Heart right ventricle (tissue), 16 donors: Measurements from ENCODE around the gene IKZF3. TPM values are rescaled to one million over a fixed set of nuclear protein-coding genes. Genes with fewer than 3 reads are reported as not detected.
A peak's percentile ranks its signal among the peaks of the same experiment; 100 is the strongest.

Source experiments
- ATAC-seq, 8 donors: fragments of 200-7000 bp; cut with Tn5 transposase; one replicate each; pipeline ENCODE4 v1.9.1; 2020; ENCODE audit warnings: mild to moderate bottlenecking in 8 of 8, moderate library complexity in 8 of 8, moderate number of reproducible peaks in 1 of 8
- DNase-seq, 2 donors: peaks; one replicate each; pipeline ENCODE4 v3.0.0-alpha.2; 2020
- H3K27ac ChIP-seq, 10 donors: fragments of 200-600 bp; sonication (generic) in 2 of 10; one replicate each; pipeline versions ENCODE4 v1.5.0 to v1.8.0; 2020 to 2022; ENCODE audit warnings: mild to moderate bottlenecking in 3 of 10
- H3K27me3 ChIP-seq, 7 donors: fragments of 200-600 bp; one replicate each; pipeline ENCODE4 v1.8.0; 2021 to 2022; ENCODE audit warnings: mild to moderate bottlenecking in 2 of 7
- H3K36me3 ChIP-seq, 9 donors: fragments of 200-600 bp; sonication (generic) in 1 of 9; one replicate each; pipeline versions ENCODE4 v1.5.0 to v1.8.0; 2020 to 2022; ENCODE audit warnings: mild to moderate bottlenecking in 2 of 9
- H3K4me1 ChIP-seq, 9 donors: fragments of 200-600 bp; sonication (generic) in 1 of 9; one replicate each; pipeline versions ENCODE4 v1.5.0 to v1.8.0; 2020 to 2022; ENCODE audit warnings: mild to moderate bottlenecking in 4 of 9
- H3K4me3 ChIP-seq, 10 donors: fragments of 200-600 bp; sonication (generic) in 2 of 10; one replicate each; pipeline versions ENCODE4 v1.5.0 to v1.8.0; 2020 to 2022; ENCODE audit warnings: mild to moderate bottlenecking in 7 of 10, moderate library complexity in 2 of 10
- H3K9me3 ChIP-seq, 11 donors: fragments of 200-600 bp in 10 of 11; sonication (generic) in 2 of 11; one replicate each; pipeline versions ENCODE4 v1.5.0 to v1.8.0; 2013 to 2022; ENCODE audit warnings: mild to moderate bottlenecking in 2 of 11, control low read depth in 1 of 11, moderate library complexity in 1 of 11
- WGBS, 2 donors: extraction: QIAGEN DNeasy Blood & Tissue Kit; methylation state at CpG; one replicate each; pipeline ENCODE4 v1.1.7; 2013; ENCODE audit warnings: inconsistent platforms in 1 of 2; 5-methylcytosine and 5-hydroxymethylcytosine counted together
- intact Hi-C, 10 donors: fragments of 100-400 bp; cut with DNase I; formaldehyde crosslinking; loops; one replicate each; pipeline versions ENCODE4 v1.11.1 to v1.14.2; 2022
- polyA plus RNA-seq, 2 donors: library from polyadenylated mRNA; stranded (reverse); fragments of 200-250 nt; gene quantifications; one replicate each; pipeline ENCODE4 v1.2.3, GENCODE V29; 2013
- total RNA-seq, 10 donors: library from RNA; stranded (reverse); fragmentation: NEBNext Ultra II Directional in 3 of 10; extraction: Animal tissue kit (Norgen Biotek cat#: 25700) in 3 of 10; gene quantifications; one replicate each; pipeline versions ENCODE4 v1.2.1 to v1.2.4, GENCODE V29; 2021 to 2023
- TF ChIP-seq, protein P1 (sequence below), 9 donors: fragments of 200-600 bp; sonication (generic) in 2 of 9; IDR thresholded peaks; one replicate each; pipeline versions ENCODE4 v1.5.0 to v1.8.0; 2021 to 2022; ENCODE audit warnings: antibody characterized with exemption in 9 of 9, mild to moderate bottlenecking in 5 of 9, moderate library complexity in 1 of 9
- donor health status: Arrhythmogenic right ventricular cardiomyopathy.
- donor health status: ischemic (EF 13 %, LVEDD 7.1; RV severe dilation, severe dysfunction).
- donor health status: healthy with polysubstance abuse.
- donor health status: DM: no; HTN: yes; CAD: no.
- donor health status: DM: no; HTN: no; CAD: no.
- donor health status: ischemic (EF 25% LVEDD 6.9; RV normal size, moderate dysfunction).
- donor health status: ischemic (EF 25% LVEDD 5.7; RV mildly dilated, moderate dysfunction).
- donor health status: healthy.
- donor health status: DM: yes; HTN: yes; CAD: no.
- donor health status: Ischemic cardiomyopathy.
- donor health status: ischemic (EF 35%, LVEDD 5.7; RV mildly dilated, moderate dysfunction).
- donor health status: nonischemic (EF 11% LVEDD 7.7; RV severe dilation, severe dysfunction).
- donor health status: DM: yes; HTN: yes; CAD: no.
- donor health status: PGD.
- donor health status: ischemic (EF 29% LVEDD 5.4; RV normal size, mild dysfunction).
- donor health status: nonischemic (EF 23%, LVEDD 6.1; RV moderate dilation, normal function).

The IKZF3 gene
- total and polyA plus RNA-seq, 12 donors: 0.06 to 5.0 (median 0.26) TPM

DNA sequence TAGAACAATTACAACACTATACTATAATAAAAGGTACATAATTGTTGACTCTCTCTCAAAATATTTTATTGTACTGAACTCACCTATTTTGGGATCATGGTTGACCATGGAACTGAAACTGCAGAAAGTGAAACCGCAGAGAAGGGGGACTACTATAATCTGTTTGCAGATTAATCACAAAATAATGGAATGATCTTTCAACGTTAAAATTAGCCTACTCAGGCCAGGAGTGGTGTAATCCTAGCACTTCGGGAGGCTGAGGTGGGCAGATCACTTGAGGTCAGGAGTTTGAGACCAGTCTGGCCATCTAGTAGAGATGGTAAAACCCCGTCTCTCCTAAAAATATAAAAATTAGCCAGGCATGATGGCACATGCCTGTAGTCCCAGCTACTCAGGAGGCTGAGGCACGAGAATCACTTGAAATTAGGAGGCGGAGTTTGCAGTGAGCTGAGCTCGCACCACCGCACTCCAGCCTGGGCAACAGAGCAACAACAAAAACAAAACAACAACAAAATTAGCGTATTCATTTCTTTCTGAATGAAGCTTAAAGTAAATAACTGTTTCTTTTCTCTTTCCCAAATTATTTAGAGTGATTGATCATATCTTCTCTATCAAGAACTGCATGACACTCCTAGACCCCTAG lies 45.6 kb downstream of the IKZF3 start:
- DNase-seq (no peak), ATAC-seq (no peak)
- Histone ChIP-seq H3K27ac (peak overlapping the region in 1 of 10 donors; percentile 58), H3K4me1 (peaks cover 0 to 10% (median 0%) of the 10 kb centered on the region in 9 donors), H3K27me3 (peaks cover 0 to 13% (median 2%) of the 10 kb centered on the region in 7 donors), H3K4me3 (no peak overlapping the region), H3K36me3 (peaks cover 0 to 2% (median 0%) of the 10 kb centered on the region in 9 donors), H3K9me3 (peaks cover 0 to 9% (median 2%) of the 10 kb centered on the region in 11 donors)
- 79 to 80% methylated on average over 9 of the region's 9 CpGs for WGBS, 2 donors
- intact Hi-C loops: no loop called here
- TF ChIP-seq, protein P1, sequence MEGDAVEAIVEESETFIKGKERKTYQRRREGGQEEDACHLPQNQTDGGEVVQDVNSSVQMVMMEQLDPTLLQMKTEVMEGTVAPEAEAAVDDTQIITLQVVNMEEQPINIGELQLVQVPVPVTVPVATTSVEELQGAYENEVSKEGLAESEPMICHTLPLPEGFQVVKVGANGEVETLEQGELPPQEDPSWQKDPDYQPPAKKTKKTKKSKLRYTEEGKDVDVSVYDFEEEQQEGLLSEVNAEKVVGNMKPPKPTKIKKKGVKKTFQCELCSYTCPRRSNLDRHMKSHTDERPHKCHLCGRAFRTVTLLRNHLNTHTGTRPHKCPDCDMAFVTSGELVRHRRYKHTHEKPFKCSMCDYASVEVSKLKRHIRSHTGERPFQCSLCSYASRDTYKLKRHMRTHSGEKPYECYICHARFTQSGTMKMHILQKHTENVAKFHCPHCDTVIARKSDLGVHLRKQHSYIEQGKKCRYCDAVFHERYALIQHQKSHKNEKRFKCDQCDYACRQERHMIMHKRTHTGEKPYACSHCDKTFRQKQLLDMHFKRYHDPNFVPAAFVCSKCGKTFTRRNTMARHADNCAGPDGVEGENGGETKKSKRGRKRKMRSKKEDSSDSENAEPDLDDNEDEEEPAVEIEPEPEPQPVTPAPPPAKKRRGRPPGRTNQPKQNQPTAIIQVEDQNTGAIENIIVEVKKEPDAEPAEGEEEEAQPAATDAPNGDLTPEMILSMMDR (IDR thresholded peaks at IDR 0.05): no peak

DNA sequence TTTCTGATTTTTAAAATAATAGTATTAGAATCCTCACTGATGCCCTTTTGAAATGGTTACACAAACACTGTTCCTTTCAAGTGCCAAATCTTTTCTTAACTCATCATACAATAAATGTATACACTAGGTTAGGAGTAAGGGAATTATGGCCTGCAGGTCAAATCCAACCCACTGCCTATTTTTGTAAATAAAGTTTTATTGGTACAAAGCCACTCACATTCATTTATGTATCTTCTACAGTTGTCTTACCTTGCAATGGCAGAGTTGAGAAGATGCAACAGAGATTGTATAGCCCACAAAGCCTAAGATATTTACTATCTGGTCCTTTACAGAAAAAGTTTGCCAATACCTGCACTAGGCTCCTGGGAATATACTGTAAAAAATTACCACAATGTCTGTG lies 47.8 kb downstream of the IKZF3 start:
- H3K4me3 ChIP-seq: no peak overlapping the region
- DNase-seq: no peak
- TF ChIP-seq, protein P1 (IDR thresholded peaks at IDR 0.05): no peak
- H3K27me3 ChIP-seq: peaks cover 0 to 27% (median 9%) of the 10 kb centered on the region in 7 donors
- intact Hi-C loops: no loop called here
- H3K9me3 ChIP-seq: no peaks in the 10 kb centered on the region
- no peaks in the 10 kb centered on the region for H3K36me3 ChIP-seq
- peaks cover 0 to 10% (median 0%) of the 10 kb centered on the region in 9 donors for H3K4me1 ChIP-seq
- no peak overlapping the region for H3K27ac ChIP-seq
- ATAC-seq: no peak

GRCh38 chr17:39814497-39814896 lies 49.6 kb downstream of the IKZF3 start:
- TF ChIP-seq, protein P1 (IDR thresholded peaks at IDR 0.05): no peak
- Histone ChIP-seq H3K4me3 (no peak overlapping the region), H3K4me1 (peaks cover 0 to 8% (median 0%) of the 10 kb centered on the region in 9 donors), H3K9me3 (no peaks in the 10 kb centered on the region), H3K27ac (no peak overlapping the region), H3K36me3 (no peaks in the 10 kb centered on the region), H3K27me3 (peaks cover 0 to 31% (median 8%) of the 10 kb centered on the region in 7 donors)
- 80 to 83% methylated on average over 2 of the region's 2 CpGs for WGBS, 2 donors
- DNase-seq (no peak), ATAC-seq (no peak)
- intact Hi-C loops: no loop called here

GRCh38 chr17:39813631-39814030 lies 50.5 kb downstream of the IKZF3 start:
- H3K4me3 ChIP-seq: no peak overlapping the region
- peaks cover 0 to 26% (median 2%) of the 10 kb centered on the region in 7 donors for H3K27me3 ChIP-seq
- H3K9me3 ChIP-seq: no peaks in the 10 kb centered on the region
- H3K36me3 ChIP-seq: no peaks in the 10 kb centered on the region
- 78 to 87% methylated on average over 11 of the region's 11 CpGs for WGBS, 2 donors
- ATAC-seq (no peak), DNase-seq (no peak)
- H3K27ac ChIP-seq: peak overlapping the region in 1 of 10 donors; percentile 63
- TF ChIP-seq, protein P1 (IDR thresholded peaks at IDR 0.05): no peak
- H3K4me1 ChIP-seq: peaks cover 0 to 2% (median 0%) of the 10 kb centered on the region in 9 donors
- intact Hi-C loops: no loop called here
